Mucosa of descending colon (tissue), 3 donors: ENCODE measurements around the gene EMX1. TPM values are rescaled to one million over a fixed set of nuclear protein-coding genes. Genes with fewer than 3 reads are reported as not detected.

Experiments
- ATAC-seq: fragments of 200-7000 bp; cut with Tn5 transposase; one replicate; pipeline ENCODE4 v1.9.1; 2020; ENCODE audit warnings: mild to moderate bottlenecking, moderate library complexity
- DNase-seq, 3 donors: peaks; one replicate each; pipeline ENCODE4 v3.0.0-alpha.2; 2020
- H3K36me3 ChIP-seq: fragments of 200-600 bp; one replicate; pipeline ENCODE4 v1.8.0; 2021; ENCODE audit warnings: low read depth, mild to moderate bottlenecking
- H3K4me1 ChIP-seq: fragments of 200-600 bp; one replicate; pipeline ENCODE4 v1.8.0; 2021; ENCODE audit warnings: low read depth, mild to moderate bottlenecking
- H3K4me3 ChIP-seq: fragments of 200-600 bp; one replicate; pipeline ENCODE4 v1.8.0; 2021; ENCODE audit warnings: mild to moderate bottlenecking
- H3K9me3 ChIP-seq: fragments of 200-600 bp; one replicate; pipeline ENCODE4 v1.8.0; 2021; ENCODE audit warnings: mild to moderate bottlenecking
- CTCF ChIP-seq: fragments of 200-600 bp; IDR thresholded peaks from one replicate; pipeline ENCODE4 v1.8.0; 2022; ENCODE audit warnings: antibody characterized with exemption, mild to moderate bottlenecking
- intact Hi-C, 2 donors: fragments of 100-400 bp; cut with DNase I in 1 of 2; cut with micrococcal nuclease in 1 of 2; formaldehyde crosslinking; loops; one replicate each; pipeline versions ENCODE4 v1.11.0 to v1.11.1; 2022; cut with DNase I, micrococcal nuclease
- total RNA-seq, 3 donors: library from RNA; stranded (reverse); fragmentation: NEBNext Ultra II Directional in 2 of 3; extraction: Animal tissue kit (Norgen Biotek cat#: 25700) in 2 of 3; gene quantifications; one replicate each; pipeline versions ENCODE4 v1.2.1 to v1.2.4, GENCODE V29; 2021 to 2023
- donor health status: DM: no; HTN: no; CAD: no; lungs with moderate emphysema.
- donor health status: DM: no; HTN: no; CAD: no.
- donor health status: DM: no; HTN: yes; CAD: no.

EMX1 gene
- total RNA-seq, 3 donors from 2014 or later: 0.96 to 3.6 (median 1.6) TPM

- Histone ChIP-seq H3K4me3 (no peak overlapping the region), H3K4me1 (no peaks in the 10 kb centered on the region), H3K36me3 (no peaks in the 10 kb centered on the region), H3K9me3 (no peaks in the 10 kb centered on the region)
- DNase-seq: no peak
- no peak for ATAC-seq
- intact Hi-C loops: no loop called here
- no peak for TF ChIP-seq CTCF
These were observed 32.3 kb downstream of the EMX1 start for GRCh38 chr2:72949642-72950041.

- no peak for DNase-seq
- no peak for TF ChIP-seq CTCF
- Histone ChIP-seq H3K9me3 (no peaks in the 10 kb centered on the region), H3K4me3 (no peak overlapping the region), H3K36me3 (no peaks in the 10 kb centered on the region), H3K4me1 (no peaks in the 10 kb centered on the region)
- ATAC-seq: peak; percentile 80
- intact Hi-C loops: no loop called here
These were observed 33.4 kb downstream of the EMX1 start for GRCh38 chr2:72950558-72951255.

GRCh38 chr2:72951303-72952095 lies 34.2 kb downstream of the EMX1 start:
- Histone ChIP-seq H3K9me3 (no peaks in the 10 kb centered on the region), H3K4me3 (no peak overlapping the region), H3K4me1 (no peaks in the 10 kb centered on the region), H3K36me3 (no peaks in the 10 kb centered on the region)
- no peak for TF ChIP-seq CTCF
- DNase-seq (peak in 1 of 3 donors; percentile 28), ATAC-seq (no peak)
- intact Hi-C loops: no loop called here

- intact Hi-C loops: no loop called here
- no peak for TF ChIP-seq CTCF
- H3K36me3 ChIP-seq: no peaks in the 10 kb centered on the region
- no peak overlapping the region for H3K4me3 ChIP-seq
- DNase-seq: peak in 1 of 3 donors; percentile 24
- no peaks in the 10 kb centered on the region for H3K9me3 ChIP-seq
- no peak for ATAC-seq
- no peaks in the 10 kb centered on the region for H3K4me1 ChIP-seq
These were observed 34.9 kb downstream of the EMX1 start for GRCh38 chr2:72952110-72952823.

- Histone ChIP-seq H3K4me3 (no peak overlapping the region), H3K36me3 (no peaks in the 10 kb centered on the region), H3K9me3 (no peaks in the 10 kb centered on the region), H3K4me1 (no peaks in the 10 kb centered on the region)
- TF ChIP-seq CTCF: no peak
- peak in 1 of 3 donors; percentile 36 for DNase-seq
- intact Hi-C loops: no loop called here
- no peak for ATAC-seq
These were observed 35.6 kb downstream of the EMX1 start for GRCh38 chr2:72952961-72953360.
